Endothelial cell of umbilical vein (primary cell): ENCODE data around the gene CDKN2B-AS1. TPM values are rescaled to one million over a fixed set of nuclear protein-coding genes. Genes with fewer than 3 reads are reported as not detected.

ENCODE experiments used
- BruUV-seq: library from RNA; stranded (reverse); fragments of 400-500 nt; replicated peaks from 2 replicates; lab custom pipeline; 2021; lab: Mats Ljungman, UMichigan
- CTCF ChIA-PET: fragments of 300-600, 350-600 bp; sonication (Branson Sonifier 250); formaldehyde crosslinking; loops from one replicate; lab custom pipeline; 2021; ENCODE audit warnings: antibody characterized with exemption, inconsistent platforms; lab: Charles Lee
- POLR2A ChIA-PET: fragments of 300-600, 350-600 bp; sonication (Branson Sonifier 250); formaldehyde crosslinking; loops from one replicate; lab custom pipeline; 2021; ENCODE audit warnings: antibody characterized with exemption, inconsistent platforms; lab: Charles Lee
- DNase-seq: peaks from one replicate; pipeline ENCODE4 v3.0.0-alpha.2; 2011; ENCODE audit warnings: low read depth, low spot score
- FAIRE-seq: peaks from 2 replicates; lab custom pipeline; 2011; peaks lifted over from hg19 to GRCh38; lab: Jason Lieb, UNC
- H2AFZ ChIP-seq: 2 replicates; pipeline ENCODE4 v1.6.0; 2012; ENCODE audit warnings: low read depth, low read length, control low read depth, inconsistent platforms
- H3K27ac ChIP-seq: 2 replicates; pipeline ENCODE4 v1.5.1; 2011; ENCODE audit warnings: low read depth, mild to moderate bottlenecking, control low read depth, low read length, moderate library complexity; ENCODE audit not compliant: insufficient read depth
- H3K27me3 ChIP-seq, 2 experiments: 2 replicates each; pipeline versions ENCODE4 v1.6.0 to v1.6.1; 2011; ENCODE audit warnings: low read length in 2 of 2, mixed read lengths in 1 of 2; ENCODE audit not compliant: control insufficient read depth in 2 of 2, insufficient read depth in 2 of 2
- H3K36me3 ChIP-seq, 2 experiments: 2 replicates in 1 of 2; 3 replicates in 1 of 2; pipeline ENCODE4 v1.5.1; 2011; ENCODE audit warnings: low read length in 2 of 2, mild to moderate bottlenecking in 1 of 2, moderate library complexity in 1 of 2; ENCODE audit not compliant: control insufficient read depth in 2 of 2, insufficient read depth in 2 of 2; ENCODE audit errors: extremely low read depth in 1 of 2
- H3K4me1 ChIP-seq: 3 replicates; pipeline ENCODE4 v1.5.1; 2011; ENCODE audit warnings: mild to moderate bottlenecking, low read length; ENCODE audit not compliant: control insufficient read depth, insufficient read depth; ENCODE audit errors: extremely low read depth
- H3K4me2 ChIP-seq: 2 replicates; pipeline ENCODE4 v1.6.1; 2011; ENCODE audit warnings: low read length, control low read depth, mixed read lengths; ENCODE audit not compliant: insufficient read depth
- H3K4me3 ChIP-seq, 3 experiments: fragments of 200-600 bp in 1 of 3; sonication (generic), shearing (Covaris generic) in 1 of 3; replicated peaks in 1 of 3; 2 replicates each; pipeline ENCODE4 v1.5.1; 2011 to 2016; ENCODE audit warnings: control low read depth in 3 of 3, low read length in 3 of 3, mild to moderate bottlenecking in 2 of 3, inconsistent platforms in 1 of 3, low read depth in 1 of 3, moderate library complexity in 1 of 3; ENCODE audit not compliant: insufficient read depth in 1 of 3
- H3K79me2 ChIP-seq: 2 replicates; pipeline ENCODE4 v1.6.0; 2012; ENCODE audit warnings: low read length, inconsistent platforms; ENCODE audit not compliant: control insufficient read depth, insufficient read depth
- H3K9ac ChIP-seq: replicated peaks from 2 replicates; pipeline ENCODE3; 2011; ENCODE audit warnings: low read length, control low read depth; ENCODE audit not compliant: insufficient read depth; ENCODE audit errors: extremely low read depth
- H3K9me1 ChIP-seq: replicated peaks from 3 replicates; pipeline ENCODE4 v1.6.0; 2011; ENCODE audit warnings: mild to moderate bottlenecking, low read length; ENCODE audit not compliant: control insufficient read depth, insufficient read depth; ENCODE audit errors: extremely low read depth
- H3K9me3 ChIP-seq: replicated peaks from 2 replicates; pipeline ENCODE4 v1.5.1; 2012; ENCODE audit warnings: low read length, inconsistent platforms; ENCODE audit not compliant: control insufficient read depth, insufficient read depth
- H4K20me1 ChIP-seq: replicated peaks from 2 replicates; pipeline ENCODE3; 2011; ENCODE audit warnings: mild to moderate bottlenecking, low read length; ENCODE audit not compliant: control insufficient read depth, insufficient read depth; ENCODE audit errors: extremely low read depth
- EZH2 ChIP-seq: IDR thresholded peaks from 2 replicates; pipeline ENCODE4 v1.6.1; 2012; ENCODE audit warnings: borderline replicate concordance, low read depth, mild to moderate bottlenecking, moderate library complexity, low read length, inconsistent platforms; ENCODE audit not compliant: severe bottlenecking
- FOS ChIP-seq: IDR thresholded peaks from 2 replicates; pipeline ENCODE4 v1.6.1; 2011; ENCODE audit warnings: mild to moderate bottlenecking, low read length, moderate library complexity, borderline replicate concordance; ENCODE audit not compliant: insufficient read depth
- GATA2 ChIP-seq: IDR thresholded peaks from 2 replicates; pipeline ENCODE4 v1.7.0; 2011; ENCODE audit warnings: low read depth, mild to moderate bottlenecking, moderate library complexity, mixed read lengths, low read length; ENCODE audit not compliant: insufficient read length, insufficient read depth
- JUN ChIP-seq: IDR thresholded peaks from 2 replicates; pipeline ENCODE4 v1.6.1; 2011; ENCODE audit warnings: borderline replicate concordance, low read depth; ENCODE audit not compliant: insufficient read length, insufficient read depth
- POLR2AphosphoS5 ChIP-seq: IDR thresholded peaks from 2 replicates; pipeline ENCODE4 v1.6.1; 2012; ENCODE audit warnings: low read depth, mild to moderate bottlenecking, control low read depth, low read length, moderate library complexity; ENCODE audit not compliant: insufficient read depth
- dilution Hi-C: fragments of 300-500 bp; cut with MboI; formaldehyde crosslinking; loops from one replicate; pipeline ENCODE4 v1.15.0; 2019; ENCODE audit warnings: low sequenced_read_pairs; ENCODE audit not compliant: extremely low pct_ligation_motif_present
- intact Hi-C: fragments of 100-400 bp; cut with micrococcal nuclease; formaldehyde crosslinking; loops from one replicate; pipeline ENCODE4 v1.10.0; 2022
- polyA plus RNA-seq, 4 experiments: library from polyadenylated mRNA; depleted of rRNA in 3 of 4; stranded (reverse) in 3 of 4; unstranded in 1 of 4; fragments of >200 nt; gene quantifications; 2 replicates each; pipeline versions ENCODE4 v1.2.1 to v1.2.3, GENCODE V29; 2011 to 2012; ENCODE audit warnings: missing spikeins in 1 of 4
- total RNA-seq: library from RNA; stranded (reverse); gene quantifications from 2 replicates; pipeline ENCODE4 v1.2.3, GENCODE V29; 2021
- TF ChIP-seq, protein P1 (sequence below), 2 donors: IDR thresholded peaks; 1 replicate in 1 of 2; 2 replicates in 1 of 2; pipeline ENCODE4 v1.5.1; 2011; ENCODE audit warnings: low read length in 2 of 2, mild to moderate bottlenecking in 2 of 2, moderate library complexity in 2 of 2, control low read depth in 1 of 2, inconsistent platforms in 1 of 2, low read depth in 1 of 2; ENCODE audit not compliant: insufficient read depth in 1 of 2; ENCODE audit errors: extremely low read depth in 1 of 2
- TF ChIP-seq, protein P2 (sequence below): IDR thresholded peaks from 2 replicates; pipeline ENCODE4 v1.6.1; 2011; ENCODE audit not compliant: insufficient read depth, insufficient read length

Gene CDKN2B-AS1
- total and polyA plus RNA-seq, 2 donors (not counting 3 experiments of a cell fraction or from before 2014, with no cell fraction given) = 0.44 to 1.9 TPM

DNA sequence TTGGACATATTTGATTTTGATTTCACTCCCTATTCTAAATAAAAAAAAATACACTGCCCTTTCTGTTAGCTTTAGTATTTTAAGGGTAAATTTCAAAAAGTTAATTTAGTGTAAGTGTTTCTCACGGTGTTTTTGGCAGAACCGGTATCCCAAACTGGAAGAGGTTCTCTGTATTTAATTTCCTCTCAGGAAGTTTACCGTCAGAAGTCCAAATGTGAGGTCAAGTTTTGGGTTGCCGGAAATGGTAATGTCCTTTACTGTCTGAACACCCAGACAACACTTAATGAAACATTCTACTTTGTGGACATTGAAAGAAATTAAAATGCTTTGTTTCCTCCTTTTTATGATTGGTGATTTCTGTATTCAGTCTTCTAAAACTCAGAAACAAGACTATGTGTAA is 163.2 kb downstream of the CDKN2B-AS1 start:
- CTCF ChIA-PET = interaction anchor here (0.6 to 3.2 kb wide), 10 partner anchors 11 to 149 kb away, joined by 3 to 7 read pairs (median 4); no protein-coding TSS in a partner anchor
- peak overlapping the region; percentile 55 for H2AFZ ChIP-seq
- no peak for DNase-seq

More for the DNA sequence above, 163.2 kb downstream of the CDKN2B-AS1 start:
- POLR2A ChIA-PET = interaction anchor here (0.8 kb wide), 1 partner anchor 40 kb away, joined by 4 read pairs; no protein-coding TSS in a partner anchor
- Histone ChIP-seq H3K27ac (peak overlapping the region; percentile 84), H3K9me3 (no peaks in the 10 kb centered on the region), H3K36me3 (no peaks in the 10 kb centered on the region), H3K27me3 (no peaks in the 10 kb centered on the region), H3K4me1 (peaks cover 29% of the 10 kb centered on the region), H3K4me3 (peak overlapping the region in 1 of 3 experiments; percentile 46), H3K9me1 (no peaks in the 10 kb centered on the region), H3K9ac (peak overlapping the region; percentile 54), H3K4me2 (peak overlapping the region; percentile 77), H4K20me1 (no peaks in the 10 kb centered on the region), H3K79me2 (no peaks in the 10 kb centered on the region)
- TF ChIP-seq, protein P1, sequence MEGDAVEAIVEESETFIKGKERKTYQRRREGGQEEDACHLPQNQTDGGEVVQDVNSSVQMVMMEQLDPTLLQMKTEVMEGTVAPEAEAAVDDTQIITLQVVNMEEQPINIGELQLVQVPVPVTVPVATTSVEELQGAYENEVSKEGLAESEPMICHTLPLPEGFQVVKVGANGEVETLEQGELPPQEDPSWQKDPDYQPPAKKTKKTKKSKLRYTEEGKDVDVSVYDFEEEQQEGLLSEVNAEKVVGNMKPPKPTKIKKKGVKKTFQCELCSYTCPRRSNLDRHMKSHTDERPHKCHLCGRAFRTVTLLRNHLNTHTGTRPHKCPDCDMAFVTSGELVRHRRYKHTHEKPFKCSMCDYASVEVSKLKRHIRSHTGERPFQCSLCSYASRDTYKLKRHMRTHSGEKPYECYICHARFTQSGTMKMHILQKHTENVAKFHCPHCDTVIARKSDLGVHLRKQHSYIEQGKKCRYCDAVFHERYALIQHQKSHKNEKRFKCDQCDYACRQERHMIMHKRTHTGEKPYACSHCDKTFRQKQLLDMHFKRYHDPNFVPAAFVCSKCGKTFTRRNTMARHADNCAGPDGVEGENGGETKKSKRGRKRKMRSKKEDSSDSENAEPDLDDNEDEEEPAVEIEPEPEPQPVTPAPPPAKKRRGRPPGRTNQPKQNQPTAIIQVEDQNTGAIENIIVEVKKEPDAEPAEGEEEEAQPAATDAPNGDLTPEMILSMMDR (IDR thresholded peaks at IDR 0.05; ENCODE audit: extremely low read depth in 1 of 2, insufficient read depth in 1 of 2, low read depth in 1 of 2, low read length in 2 of 2) = no peak
- TF ChIP-seq POLR2AphosphoS5 (peak; percentile 43), GATA2 (no peak), JUN (no peak), FOS (no peak), EZH2 (no peak)
- TF ChIP-seq, protein P2, sequence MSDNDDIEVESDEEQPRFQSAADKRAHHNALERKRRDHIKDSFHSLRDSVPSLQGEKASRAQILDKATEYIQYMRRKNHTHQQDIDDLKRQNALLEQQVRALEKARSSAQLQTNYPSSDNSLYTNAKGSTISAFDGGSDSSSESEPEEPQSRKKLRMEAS = no peak
- TSS peak; percentile 62 for BruUV-seq
- FAIRE-seq = peak; percentile 67
- intact Hi-C loops = loop anchor here (1.0 to 2.0 kb wide), 3 partner anchors 10 to 114 kb away; no protein-coding TSS in a partner anchor
- dilution Hi-C loops = no loop called here
